SK-N-SH treated with all-trans-retinoic acid at 6 μM for 48 hours (cell line): Measurements from ENCODE around the gene CPPED1.
"Not testable (repeated sequence)": the region's sequence is repeated elsewhere in the genome, so short reads cannot be mapped to it uniquely, and the experiment has no call there.

Source experiments
- ATAC-seq: fragments of 200-7000 bp; cut with Tn5 transposase; 3 replicates; pipeline ENCODE4 v1.9.1; 2020; ENCODE audit warnings: mild to moderate bottlenecking, moderate library complexity
- ARNTL ChIP-seq: fragments of 450-650 bp; formaldehyde crosslinking; IDR thresholded peaks from 2 replicates; pipeline ENCODE4 v1.5.0; 2020; ENCODE audit warnings: low read depth, mild to moderate bottlenecking, moderate library complexity, borderline replicate concordance
- BACH2 ChIP-seq: fragments of 250-450 bp; sonication (Bioruptor Pico); IDR thresholded peaks from 2 replicates; pipeline ENCODE4 v1.9.0; 2021; ENCODE audit warnings: mild to moderate bottlenecking, borderline replicate concordance
- CREB5 ChIP-seq: fragments of 250-450 bp; sonication (Bioruptor Pico); IDR thresholded peaks from 2 replicates; pipeline ENCODE4 v1.5.1; 2020; ENCODE audit warnings: low read depth, mild to moderate bottlenecking, moderate library complexity
- CSDC2 ChIP-seq: fragments of 250-450 bp; sonication (Bioruptor Pico); IDR thresholded peaks from 2 replicates; pipeline ENCODE4 v1.5.0; 2020; ENCODE audit warnings: mild to moderate bottlenecking, moderate library complexity
- GLIS3 ChIP-seq: fragments of 250-450 bp; sonication (Bioruptor Pico); IDR thresholded peaks from 2 replicates; pipeline ENCODE4 v1.5.0; 2020; ENCODE audit warnings: mild to moderate bottlenecking, moderate library complexity
- OSR1 ChIP-seq: fragments of 250-450 bp; sonication (Bioruptor Pico); IDR thresholded peaks from 2 replicates; pipeline ENCODE4 v1.8.0; 2022; ENCODE audit warnings: moderate library complexity, mild to moderate bottlenecking, inconsistent platforms
- PATZ1 ChIP-seq: fragments of 250-450 bp; sonication (Bioruptor Pico); IDR thresholded peaks from 2 replicates; pipeline ENCODE4 v1.8.0; 2020; ENCODE audit warnings: mild to moderate bottlenecking, moderate library complexity, borderline replicate concordance
- PPARA ChIP-seq: fragments of 250-450 bp; sonication (Bioruptor Pico); IDR thresholded peaks from 2 replicates; pipeline ENCODE4 v1.5.0; 2020; ENCODE audit warnings: mild to moderate bottlenecking, borderline replicate concordance
- RARB ChIP-seq: fragments of 250-450 bp; sonication (Bioruptor Pico); IDR thresholded peaks from 2 replicates; pipeline ENCODE4 v1.8.0; 2021; ENCODE audit warnings: mild to moderate bottlenecking, moderate library complexity
- TOX ChIP-seq: fragments of 250-450 bp; sonication (Bioruptor Pico); IDR thresholded peaks from 2 replicates; pipeline ENCODE4 v1.8.0; 2021; ENCODE audit warnings: mild to moderate bottlenecking, moderate library complexity, borderline replicate concordance
- ZC3H10 ChIP-seq: fragments of 250-450 bp; sonication (Bioruptor Pico); IDR thresholded peaks from 2 replicates; pipeline ENCODE4 v1.5.1; 2021; ENCODE audit warnings: mild to moderate bottlenecking, moderate library complexity
- ZFP3 ChIP-seq: fragments of 250-450 bp; sonication (Bioruptor Pico); IDR thresholded peaks from 2 replicates; pipeline ENCODE4 v1.5.0; 2020; ENCODE audit warnings: mild to moderate bottlenecking, moderate library complexity
- ZFP30 ChIP-seq: fragments of 450-650 bp; formaldehyde crosslinking; IDR thresholded peaks from 2 replicates; pipeline ENCODE4 v1.5.0; 2022; ENCODE audit warnings: mild to moderate bottlenecking, moderate library complexity
- ZNF565 ChIP-seq: fragments of 450-650 bp; formaldehyde crosslinking; conservative IDR thresholded peaks from 2 replicates; pipeline ENCODE4 v1.5.0; 2020; ENCODE audit warnings: low read depth, mild to moderate bottlenecking, moderate library complexity
- ZNF70 ChIP-seq: fragments of 450-650 bp; formaldehyde crosslinking; IDR thresholded peaks from 2 replicates; pipeline ENCODE4 v1.5.0; 2020; ENCODE audit warnings: mild to moderate bottlenecking, moderate library complexity
- ZNF8 ChIP-seq: fragments of 450-650 bp; formaldehyde crosslinking; IDR thresholded peaks from 2 replicates; pipeline ENCODE4 v1.5.0; 2020; ENCODE audit warnings: mild to moderate bottlenecking, moderate library complexity
- TF ChIP-seq, protein P1 (sequence below): fragments of 250-450 bp; sonication (Bioruptor Pico); IDR thresholded peaks from 2 replicates; pipeline ENCODE4 v1.8.0; 2021; ENCODE audit warnings: low read depth, mild to moderate bottlenecking, moderate library complexity, borderline replicate concordance
- TF ChIP-seq, protein P2 (sequence below): fragments of 250-450 bp; sonication (Bioruptor Pico); IDR thresholded peaks from 2 replicates; pipeline ENCODE4 v1.5.1; 2021; ENCODE audit warnings: mild to moderate bottlenecking, moderate library complexity

CPPED1 gene

DNA sequence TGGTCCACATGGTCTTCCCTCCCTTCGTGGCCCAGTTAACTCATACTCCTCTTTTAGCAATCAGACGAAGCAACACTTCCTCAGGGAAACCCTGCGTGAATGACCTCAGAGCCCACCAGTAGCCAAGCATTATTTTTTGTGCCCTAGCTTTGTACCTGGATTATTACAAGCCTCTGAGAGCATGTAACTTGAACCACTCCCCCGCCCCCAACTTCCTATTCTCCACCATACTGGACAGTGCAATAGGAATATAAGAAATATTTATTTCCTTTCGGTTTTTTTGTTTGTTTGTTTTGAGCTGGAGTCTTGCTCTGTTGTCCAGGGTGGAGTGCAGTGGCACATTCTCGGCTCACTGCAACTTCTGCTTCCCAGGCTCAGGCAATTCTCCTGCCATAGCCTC is 2.9 kb downstream of the CPPED1 start (continued):
- no peak for TF ChIP-seq PATZ1 (CRISPR knock-in tag)

DNA sequence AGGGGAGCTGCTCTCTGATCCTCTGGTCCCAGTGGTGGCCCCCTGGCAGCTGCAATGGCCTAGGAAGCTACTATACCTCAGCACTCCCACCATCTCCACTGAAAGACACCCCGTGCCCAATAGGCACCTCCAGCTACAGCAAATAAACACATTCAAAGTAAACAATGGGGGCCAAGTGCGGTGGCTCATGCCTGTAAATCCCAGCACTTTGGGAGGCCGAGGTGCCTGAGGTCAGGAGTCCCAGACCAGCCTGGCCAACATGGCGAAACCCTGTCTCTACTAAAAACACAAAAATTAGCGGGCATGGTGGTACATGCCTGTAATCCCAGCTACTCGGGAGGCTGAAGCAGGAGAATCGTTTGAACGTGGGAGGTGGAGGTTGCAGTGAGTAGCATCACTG is 3.7 kb downstream of the CPPED1 start:
- ATAC-seq: not testable (repeated sequence)

- TF ChIP-seq RARB (CRISPR knock-in tag): no peak
- no peak for TF ChIP-seq ZFP3 (CRISPR knock-in tag)
- no peak for TF ChIP-seq CSDC2 (CRISPR knock-in tag)
- no peak for TF ChIP-seq OSR1 (CRISPR knock-in tag)
- no peak for TF ChIP-seq BACH2 (CRISPR knock-in tag)
- TF ChIP-seq ZNF8 (CRISPR knock-in tag): no peak
- TF ChIP-seq, protein P1, sequence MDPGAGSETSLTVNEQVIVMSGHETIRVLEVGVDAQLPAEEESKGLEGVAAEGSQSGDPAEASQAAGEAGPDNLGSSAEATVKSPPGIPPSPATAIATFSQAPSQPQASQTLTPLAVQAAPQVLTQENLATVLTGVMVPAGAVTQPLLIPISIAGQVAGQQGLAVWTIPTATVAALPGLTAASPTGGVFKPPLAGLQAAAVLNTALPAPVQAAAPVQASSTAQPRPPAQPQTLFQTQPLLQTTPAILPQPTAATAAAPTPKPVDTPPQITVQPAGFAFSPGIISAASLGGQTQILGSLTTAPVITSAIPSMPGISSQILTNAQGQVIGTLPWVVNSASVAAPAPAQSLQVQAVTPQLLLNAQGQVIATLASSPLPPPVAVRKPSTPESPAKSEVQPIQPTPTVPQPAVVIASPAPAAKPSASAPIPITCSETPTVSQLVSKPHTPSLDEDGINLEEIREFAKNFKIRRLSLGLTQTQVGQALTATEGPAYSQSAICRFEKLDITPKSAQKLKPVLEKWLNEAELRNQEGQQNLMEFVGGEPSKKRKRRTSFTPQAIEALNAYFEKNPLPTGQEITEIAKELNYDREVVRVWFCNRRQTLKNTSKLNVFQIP (CRISPR knock-in tag): no peak
- no peak for TF ChIP-seq ZC3H10 (CRISPR knock-in tag)
- no peak for TF ChIP-seq TOX (CRISPR knock-in tag)
- no peak for ATAC-seq
Observed at GRCh38 chr16:12798846-12799245, 4.8 kb downstream of the CPPED1 start.

DNA sequence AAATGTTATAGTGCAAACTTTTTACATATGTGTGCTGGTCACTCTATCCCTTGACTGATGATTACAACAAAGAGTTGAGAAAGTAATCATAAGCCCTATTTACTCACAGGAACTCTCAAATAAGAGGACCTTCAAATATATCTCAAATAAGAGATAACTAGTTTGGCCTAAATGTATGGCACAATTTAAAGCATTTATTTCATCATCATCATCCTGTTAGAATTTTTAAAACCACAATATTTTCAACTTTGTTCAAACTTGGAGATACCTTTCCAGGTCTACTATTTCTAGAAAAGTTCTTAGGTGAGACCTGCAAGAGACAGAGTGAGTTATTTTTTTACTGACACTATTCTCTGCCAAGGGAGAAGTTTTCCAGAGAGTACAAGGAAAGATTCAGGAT is 5.5 kb downstream of the CPPED1 start:
- no peak for TF ChIP-seq OSR1 (CRISPR knock-in tag)
- no peak for TF ChIP-seq GLIS3 (CRISPR knock-in tag)
- no peak for TF ChIP-seq ARNTL (CRISPR knock-in tag)
- TF ChIP-seq PPARA (CRISPR knock-in tag): no peak
- TF ChIP-seq ZNF70 (CRISPR knock-in tag): no peak
- no peak for TF ChIP-seq ZNF565 (CRISPR knock-in tag)
- TF ChIP-seq ZFP30 (CRISPR knock-in tag): no peak
- TF ChIP-seq, protein P2, sequence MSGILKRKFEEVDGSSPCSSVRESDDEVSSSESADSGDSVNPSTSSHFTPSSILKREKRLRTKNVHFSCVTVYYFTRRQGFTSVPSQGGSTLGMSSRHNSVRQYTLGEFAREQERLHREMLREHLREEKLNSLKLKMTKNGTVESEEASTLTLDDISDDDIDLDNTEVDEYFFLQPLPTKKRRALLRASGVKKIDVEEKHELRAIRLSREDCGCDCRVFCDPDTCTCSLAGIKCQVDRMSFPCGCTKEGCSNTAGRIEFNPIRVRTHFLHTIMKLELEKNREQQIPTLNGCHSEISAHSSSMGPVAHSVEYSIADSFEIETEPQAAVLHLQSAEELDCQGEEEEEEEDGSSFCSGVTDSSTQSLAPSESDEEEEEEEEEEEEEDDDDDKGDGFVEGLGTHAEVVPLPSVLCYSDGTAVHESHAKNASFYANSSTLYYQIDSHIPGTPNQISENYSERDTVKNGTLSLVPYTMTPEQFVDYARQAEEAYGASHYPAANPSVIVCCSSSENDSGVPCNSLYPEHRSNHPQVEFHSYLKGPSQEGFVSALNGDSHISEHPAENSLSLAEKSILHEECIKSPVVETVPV: no peak
- TF ChIP-seq, protein P1 (CRISPR knock-in tag): no peak
- no peak for TF ChIP-seq CREB5 (CRISPR knock-in tag)
- TF ChIP-seq PATZ1 (CRISPR knock-in tag): no peak
- no peak for ATAC-seq
